Activated effector memory CD4-positive, alpha-beta T cell treated with anti-CD3 and anti-CD28 coated beads, Interleukin-2, amount 50 U/mL, for 16 hours (primary cell): Measurements from ENCODE around the gene ELP5.
A peak's percentile ranks its signal among the peaks of the same experiment; 100 is the strongest.

Experiments
- DNase-seq: peaks from one replicate; pipeline ENCODE4 v3.0.0-alpha.2; 2020

The ELP5 gene

GRCh38 chr17:7219812-7220592 lies 32.0 kb upstream of the ELP5 start, which contains the start of the genes ACADVL and DLG4:
Gene ACADVL, plus strand, starts transcription at chr17:7219938. Its CDS starts 47 bp downstream, at chr17:7219985.
Gene DLG4, minus strand, starts transcription at chr17:7219836.
- DNase-seq, result peak; percentile 91

GRCh38 chr17:7220593-7221277 lies 31.3 kb upstream of the ELP5 start:
- DNase-seq, result peak; percentile 86

- DNase-seq, result no peak
Measured at GRCh38 chr17:7221278-7222092, 30.5 kb upstream of the ELP5 start.

- DNase-seq, result no peak
Measured at GRCh38 chr17:7222093-7222971, 29.7 kb upstream of the ELP5 start.

GRCh38 chr17:7222972-7223292 lies 29.1 kb upstream of the ELP5 start:
- DNase-seq, result no peak

GRCh38 chr17:7223375-7223774 lies 28.6 kb upstream of the ELP5 start:
- DNase-seq, result no peak

GRCh38 chr17:7224110-7224509 lies 27.9 kb upstream of the ELP5 start:
- no peak for DNase-seq

GRCh38 chr17:7224661-7225111 lies 27.3 kb upstream of the ELP5 start:
- no peak for DNase-seq

- DNase-seq, result no peak
Measured at GRCh38 chr17:7225711-7226331, 26.2 kb upstream of the ELP5 start.

GRCh38 chr17:7226721-7227710 lies 25.0 kb upstream of the ELP5 start:
- DNase-seq, result no peak

- DNase-seq, result no peak
Measured at GRCh38 chr17:7228920-7229319, 23.1 kb upstream of the ELP5 start.

GRCh38 chr17:7229504-7229903 lies 22.5 kb upstream of the ELP5 start:
- DNase-seq, result no peak

GRCh38 chr17:7232114-7232513 lies 19.9 kb upstream of the ELP5 start:
- no peak for DNase-seq

GRCh38 chr17:7233701-7234082 lies 18.3 kb upstream of the ELP5 start:
- no peak for DNase-seq

- DNase-seq, result peak; percentile 97
Measured at GRCh38 chr17:7234083-7234951, 17.7 kb upstream of the ELP5 start, which contains the start of gene DVL2. Gene DVL2, minus strand, starts transcription at chr17:7234517. Its CDS starts 255 bp downstream, at chr17:7234262.

- DNase-seq, result peak; percentile 70
Measured at GRCh38 chr17:7235693-7236665, 16.0 kb upstream of the ELP5 start.

GRCh38 chr17:7236808-7237207 lies 15.2 kb upstream of the ELP5 start:
- DNase-seq, result no peak

GRCh38 chr17:7237266-7237760 lies 14.7 kb upstream of the ELP5 start:
- no peak for DNase-seq
